CD4-positive, CD25-positive, alpha-beta regulatory T cell (primary cell): ENCODE data around the gene CARD10. TPM values are rescaled to one million over a fixed set of nuclear protein-coding genes. Genes with fewer than 3 reads are reported as not detected.
A peak's percentile ranks its signal among the peaks of the same experiment; 100 is the strongest.
"Not testable (repeated sequence)": the region's sequence is repeated elsewhere in the genome, so short reads cannot be mapped to it uniquely, and the experiment has no call there.

Experiments used
- ATAC-seq, 2 donors: fragments of 150-1000 bp; cut with Tn5 transposase; one replicate each; pipeline ENCODE4 v1.10.0; 2021; ENCODE audit warnings: low read depth in 2 of 2, moderate number of reproducible peaks in 2 of 2, moderate library complexity in 1 of 2
- DNase-seq, 3 donors: peaks; one replicate each; pipeline versions ENCODE4 v3.0.0 to v3.0.0-alpha.2; 2012 to 2022; ENCODE audit warnings: mixed read lengths in 1 of 3
- H3K27ac ChIP-seq: one replicate; pipeline ENCODE4 v1.7.0; 2013; ENCODE audit warnings: mild to moderate bottlenecking, low read length; ENCODE audit not compliant: insufficient read depth, poor library complexity, severe bottlenecking
- H3K27me3 ChIP-seq: one replicate; pipeline ENCODE4 v1.7.0; 2013; ENCODE audit warnings: low read length; ENCODE audit not compliant: control insufficient read depth, insufficient read depth
- H3K36me3 ChIP-seq: one replicate; pipeline ENCODE4 v1.7.0; 2013; ENCODE audit warnings: mild to moderate bottlenecking, low read length, moderate library complexity; ENCODE audit not compliant: control insufficient read depth, insufficient read depth
- H3K4me1 ChIP-seq: 2 replicates; pipeline ENCODE4 v1.7.0; 2013; ENCODE audit warnings: mild to moderate bottlenecking, low read length; ENCODE audit not compliant: insufficient read depth, control insufficient read depth, poor library complexity, severe bottlenecking
- H3K4me3 ChIP-seq: one replicate; pipeline ENCODE4 v1.7.0; 2013; ENCODE audit warnings: low read depth, mild to moderate bottlenecking, low read length, moderate library complexity
- H3K9me3 ChIP-seq, 2 experiments: 1 replicate in 1 of 2; 2 replicates in 1 of 2; pipeline ENCODE4 v1.7.0; 2013; ENCODE audit warnings: low read length in 2 of 2, mild to moderate bottlenecking in 1 of 2, moderate library complexity in 1 of 2; ENCODE audit not compliant: control insufficient read depth in 2 of 2
- H3K27ac Mint-ChIP-seq, 3 donors: one replicate each; pipeline ENCODE4 v1.8.0; 2020 to 2022; ENCODE audit warnings: mild to moderate bottlenecking in 3 of 3, mixed read lengths in 3 of 3, moderate library complexity in 2 of 3
- H3K27me3 Mint-ChIP-seq: one replicate; pipeline ENCODE4 v1.8.0; 2022; ENCODE audit warnings: mild to moderate bottlenecking, mixed read lengths
- H3K36me3 Mint-ChIP-seq: one replicate; pipeline ENCODE4 v1.8.0; 2020; ENCODE audit warnings: mixed read lengths
- H3K4me1 Mint-ChIP-seq, 4 donors: one replicate each; pipeline ENCODE4 v1.8.0; 2020 to 2022; ENCODE audit warnings: mixed read lengths in 4 of 4, mild to moderate bottlenecking in 1 of 4
- H3K4me3 Mint-ChIP-seq, 4 donors: one replicate each; pipeline ENCODE4 v1.8.0; 2020 to 2022; ENCODE audit warnings: mild to moderate bottlenecking in 4 of 4, mixed read lengths in 4 of 4, moderate library complexity in 3 of 4
- H3K9me3 Mint-ChIP-seq, 7 donors: one replicate each; pipeline ENCODE4 v1.8.0; 2020 to 2022; ENCODE audit warnings: mixed read lengths in 7 of 7, mild to moderate bottlenecking in 3 of 7, moderate library complexity in 2 of 7
- polyA plus RNA-seq, 4 donors: library from polyadenylated mRNA; unstranded; fragments of 300-500 nt; fragmentation: Illumina TruSeq; gene quantifications; one replicate each; pipeline ENCODE4 v1.2.3, GENCODE V29; 2021
- total RNA-seq: library from RNA; stranded (reverse); gene quantifications from one replicate; pipeline ENCODE4 v1.2.3, GENCODE V29; 2022

CARD10 gene
- total and polyA plus RNA-seq, 5 donors from 2014 or later: not detected

DNA sequence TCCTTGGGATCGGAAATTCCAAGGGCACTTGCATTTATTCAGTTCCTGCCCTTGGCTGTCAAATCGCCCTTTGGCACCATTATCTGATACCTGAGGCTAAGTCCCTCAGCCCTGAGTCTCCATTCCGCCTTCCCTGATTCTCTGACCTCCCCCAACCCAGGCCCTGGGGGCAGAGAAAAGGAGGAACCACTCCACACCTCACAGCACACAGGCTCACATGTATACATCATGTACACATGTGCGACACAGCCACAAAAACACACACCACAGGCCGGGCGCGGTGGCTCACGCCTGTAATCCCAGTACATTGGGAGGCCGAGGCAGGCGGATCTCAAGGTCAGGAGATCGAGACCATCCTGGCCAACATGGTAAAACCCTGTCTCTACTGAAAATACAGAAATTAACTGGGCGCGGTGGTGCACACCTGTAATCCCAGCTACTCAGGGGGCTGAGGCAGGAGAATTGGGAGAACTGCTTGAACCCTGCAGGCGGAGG, 51.0 kb downstream of the CARD10 start:
- not testable (repeated sequence) for H3K4me3 Mint-ChIP-seq, H3K4me1 ChIP-seq, H3K27ac ChIP-seq, H3K27me3 ChIP-seq, ATAC-seq, H3K27me3 Mint-ChIP-seq, H3K9me3 ChIP-seq, H3K27ac Mint-ChIP-seq, DNase-seq, H3K9me3 Mint-ChIP-seq, H3K4me3 ChIP-seq
- peaks cover 5 to 20% (median 18%) of the 10 kb centered on the region in 4 donors for H3K4me1 Mint-ChIP-seq
- peaks cover 58% of the 10 kb centered on the region for H3K36me3 ChIP-seq
- H3K36me3 Mint-ChIP-seq: peaks cover 39% of the 10 kb centered on the region

DNA sequence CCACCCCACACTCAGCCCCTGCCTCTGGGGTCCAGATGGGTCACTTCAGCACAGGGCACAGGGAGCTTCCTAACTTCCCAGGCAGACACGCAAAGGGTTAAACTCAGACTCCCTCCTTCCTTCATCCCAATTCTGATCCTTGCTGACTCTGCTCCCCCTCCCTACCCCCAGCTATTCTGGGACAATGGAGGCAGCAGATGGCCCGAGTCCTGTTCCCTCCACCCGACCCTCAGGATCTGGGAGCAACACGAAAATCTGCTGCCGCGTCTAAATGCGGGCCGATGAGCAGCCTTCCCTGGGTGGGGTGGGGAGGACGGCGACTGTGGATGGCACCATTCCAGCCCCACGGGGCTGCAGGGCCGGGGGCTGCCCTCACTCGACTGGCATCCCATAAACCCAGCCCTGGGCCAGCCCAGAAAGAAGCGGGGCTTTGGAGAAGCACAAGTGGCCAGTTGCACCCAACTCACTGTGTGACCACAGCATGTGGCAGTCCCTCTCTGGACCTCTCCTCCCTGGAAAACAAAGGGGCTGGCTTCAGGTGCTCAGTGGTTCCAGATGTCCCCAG, 51.7 kb downstream of the CARD10 start:
- Mint-ChIP-seq H3K36me3 (peaks cover 45% of the 10 kb centered on the region), H3K4me1 (peaks cover 5 to 17% (median 14%) of the 10 kb centered on the region in 4 donors), H3K27me3 (no peaks in the 10 kb centered on the region), H3K9me3 (no peaks in the 10 kb centered on the region), H3K27ac (peak overlapping the region in 1 of 3 donors; percentile 86), H3K4me3 (peak overlapping the region in 1 of 4 donors; percentile 78)
- H3K27ac ChIP-seq: no peak overlapping the region
- peaks cover 51% of the 10 kb centered on the region for H3K36me3 ChIP-seq
- DNase-seq: no peak
- H3K4me1 ChIP-seq: no peaks in the 10 kb centered on the region
- no peaks in the 10 kb centered on the region for H3K9me3 ChIP-seq
- H3K27me3 ChIP-seq: no peaks in the 10 kb centered on the region
- H3K4me3 ChIP-seq: no peak overlapping the region
- ATAC-seq: no peak

DNA sequence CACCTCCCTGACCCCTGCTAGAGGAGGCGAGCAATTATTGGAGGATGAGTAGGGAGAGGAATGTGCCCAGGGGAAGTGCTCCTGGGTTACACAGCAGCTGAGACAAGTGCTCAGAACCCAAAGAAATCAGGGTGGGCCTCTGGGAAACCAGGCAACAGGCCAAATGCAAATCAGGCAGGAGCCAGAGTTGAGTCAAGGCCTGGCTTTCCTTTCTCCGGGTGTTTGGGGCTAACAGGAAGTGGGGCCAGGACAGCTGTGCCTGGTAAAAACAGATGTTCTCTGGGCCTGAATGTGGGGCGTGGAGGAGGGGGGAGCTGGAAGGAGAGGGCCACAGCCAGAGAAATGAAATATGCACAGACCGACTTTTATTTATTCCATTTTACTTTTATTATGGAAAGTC, 55.0 kb downstream of the CARD10 start:
- ATAC-seq (no peak), DNase-seq (no peak)
- H3K9me3 ChIP-seq: no peaks in the 10 kb centered on the region
- Mint-ChIP-seq H3K9me3 (no peaks in the 10 kb centered on the region), H3K36me3 (peaks cover 47% of the 10 kb centered on the region), H3K4me3 (no peak overlapping the region), H3K27ac (peak overlapping the region in 1 of 3 donors; percentile 26), H3K4me1 (peaks cover 5 to 13% (median 9%) of the 10 kb centered on the region in 4 donors), H3K27me3 (no peaks in the 10 kb centered on the region)
- no peak overlapping the region for H3K27ac ChIP-seq
- no peaks in the 10 kb centered on the region for H3K4me1 ChIP-seq
- no peak overlapping the region for H3K4me3 ChIP-seq
- peaks cover 27% of the 10 kb centered on the region for H3K36me3 ChIP-seq
- no peaks in the 10 kb centered on the region for H3K27me3 ChIP-seq

DNA sequence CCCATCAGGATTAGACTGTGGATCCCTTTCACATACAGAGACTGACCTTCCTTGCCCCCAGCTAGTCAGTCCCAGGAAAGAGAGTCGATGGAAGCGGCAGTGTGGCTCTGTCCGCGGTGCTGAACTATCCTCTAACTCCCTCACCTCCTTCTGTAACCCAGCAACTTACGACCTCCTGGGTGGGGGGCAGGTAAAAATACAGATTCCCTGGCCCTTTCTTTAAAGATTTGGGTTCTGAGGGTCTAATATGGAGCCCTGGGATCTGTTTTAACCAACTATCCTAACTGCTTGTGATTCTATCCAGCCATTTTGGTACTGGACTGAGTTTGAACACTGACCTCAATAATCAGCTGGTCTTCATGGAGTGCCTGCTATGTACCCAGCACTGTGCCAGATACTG, 56.2 kb downstream of the CARD10 start:
- no peaks in the 10 kb centered on the region for H3K27me3 Mint-ChIP-seq
- peaks cover 26% of the 10 kb centered on the region for H3K36me3 ChIP-seq
- DNase-seq: peak in 1 of 3 donors; percentile 13
- H3K27ac Mint-ChIP-seq: peak overlapping the region in 2 of 3 donors; percentile 36 to 58
- no peak overlapping the region for H3K27ac ChIP-seq
- no peaks in the 10 kb centered on the region for H3K9me3 Mint-ChIP-seq
- no peaks in the 10 kb centered on the region for H3K9me3 ChIP-seq
- no peak overlapping the region for H3K4me3 Mint-ChIP-seq
- ATAC-seq: no peak
- H3K4me3 ChIP-seq: no peak overlapping the region
- H3K27me3 ChIP-seq: no peaks in the 10 kb centered on the region
- H3K36me3 Mint-ChIP-seq: peaks cover 38% of the 10 kb centered on the region
- peaks cover 5 to 10% (median 6%) of the 10 kb centered on the region in 4 donors for H3K4me1 Mint-ChIP-seq
- H3K4me1 ChIP-seq: no peaks in the 10 kb centered on the region

DNA sequence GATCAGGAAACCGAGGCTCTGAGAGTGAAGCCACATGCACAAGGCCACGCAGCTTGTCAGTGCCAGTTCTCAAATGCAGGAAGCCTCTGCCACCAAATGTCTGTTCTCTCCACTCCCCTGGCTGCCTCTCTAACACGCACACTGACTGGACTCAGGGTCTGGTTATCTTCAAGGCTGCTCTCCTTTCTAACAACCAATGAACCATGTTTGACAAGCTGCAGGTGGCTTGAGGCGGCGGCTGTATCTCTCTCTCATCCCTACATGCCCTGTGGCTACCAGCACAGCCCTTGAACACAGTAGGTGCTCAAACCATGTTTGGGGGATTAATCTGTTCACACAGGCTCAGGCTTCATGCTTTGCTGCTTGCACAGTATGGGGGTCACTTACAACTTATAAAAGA, 56.8 kb downstream of the CARD10 start:
- no peaks in the 10 kb centered on the region for H3K9me3 ChIP-seq
- no peaks in the 10 kb centered on the region for H3K27me3 ChIP-seq
- DNase-seq (no peak), ATAC-seq (no peak)
- Mint-ChIP-seq H3K4me1 (peaks cover 5 to 12% (median 8%) of the 10 kb centered on the region in 4 donors), H3K9me3 (no peaks in the 10 kb centered on the region), H3K27ac (peak overlapping the region in 2 of 3 donors; percentile 58 to 67), H3K36me3 (peaks cover 42% of the 10 kb centered on the region), H3K4me3 (no peak overlapping the region), H3K27me3 (no peaks in the 10 kb centered on the region)
- no peak overlapping the region for H3K4me3 ChIP-seq
- no peaks in the 10 kb centered on the region for H3K4me1 ChIP-seq
- H3K36me3 ChIP-seq: peaks cover 25% of the 10 kb centered on the region
- H3K27ac ChIP-seq: no peak overlapping the region

DNA sequence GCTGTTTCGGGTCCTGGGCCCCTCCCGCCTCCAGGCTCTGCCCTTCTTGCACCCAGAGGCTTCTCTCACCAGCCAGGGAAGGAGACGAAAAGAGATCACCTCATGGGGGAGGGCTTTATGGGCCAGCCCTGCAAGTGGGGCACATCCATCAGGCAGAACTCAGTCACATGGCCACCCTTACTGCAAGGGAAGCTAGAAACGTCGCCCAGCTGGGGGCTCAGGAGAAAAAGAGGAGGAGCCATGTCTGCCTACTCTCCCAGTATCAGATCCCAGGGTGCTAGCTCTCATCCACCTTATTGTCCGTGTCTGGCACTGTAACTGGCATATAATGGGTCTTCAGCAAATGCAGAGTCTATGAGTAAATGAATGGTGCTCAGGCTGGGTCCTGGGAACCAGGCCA, 57.3 kb downstream of the CARD10 start:
- no peak for ATAC-seq
- no peak overlapping the region for H3K27ac ChIP-seq
- no peaks in the 10 kb centered on the region for H3K9me3 ChIP-seq
- peaks cover 5 to 13% (median 11%) of the 10 kb centered on the region in 4 donors for H3K4me1 Mint-ChIP-seq
- peak overlapping the region in 1 of 3 donors; percentile 58 for H3K27ac Mint-ChIP-seq
- no peaks in the 10 kb centered on the region for H3K27me3 Mint-ChIP-seq
- DNase-seq: no peak
- H3K36me3 Mint-ChIP-seq: peaks cover 45% of the 10 kb centered on the region
- H3K36me3 ChIP-seq: peaks cover 20% of the 10 kb centered on the region
- H3K27me3 ChIP-seq: no peaks in the 10 kb centered on the region
- H3K4me1 ChIP-seq: no peaks in the 10 kb centered on the region
- H3K4me3 ChIP-seq: no peak overlapping the region
- H3K4me3 Mint-ChIP-seq: no peak overlapping the region
- H3K9me3 Mint-ChIP-seq: no peaks in the 10 kb centered on the region

DNA sequence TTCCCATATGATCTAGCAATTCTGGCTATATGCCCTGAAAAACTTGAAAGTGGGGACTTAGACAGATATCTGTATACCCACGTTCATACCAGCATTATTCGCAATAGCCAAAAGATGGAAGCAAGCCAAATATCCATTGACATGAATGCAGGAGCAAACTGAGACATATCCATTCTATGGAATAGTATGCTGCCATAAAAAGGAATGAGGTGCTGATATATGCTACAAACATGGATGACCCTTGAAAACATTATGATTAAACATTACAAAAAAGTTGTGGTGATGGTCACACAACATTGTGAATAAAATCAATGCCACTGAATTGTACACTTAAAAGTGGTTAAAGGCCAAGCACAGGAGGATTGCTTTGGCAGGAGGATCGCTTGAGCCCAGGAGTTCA, 58.5 kb downstream of the CARD10 start:
- Mint-ChIP-seq H3K36me3 (peaks cover 36% of the 10 kb centered on the region), H3K9me3 (no peaks in the 10 kb centered on the region), H3K27me3 (no peaks in the 10 kb centered on the region), H3K4me3 (no peak overlapping the region), H3K27ac (peak overlapping the region in 1 of 3 donors; percentile 17), H3K4me1 (peaks cover 5 to 13% (median 11%) of the 10 kb centered on the region in 4 donors)
- Histone ChIP-seq H3K27me3 (no peaks in the 10 kb centered on the region), H3K27ac (no peak overlapping the region), H3K4me1 (no peaks in the 10 kb centered on the region), H3K9me3 (no peaks in the 10 kb centered on the region), H3K4me3 (no peak overlapping the region), H3K36me3 (peaks cover 9% of the 10 kb centered on the region)
- ATAC-seq: no peak
- no peak for DNase-seq

DNA sequence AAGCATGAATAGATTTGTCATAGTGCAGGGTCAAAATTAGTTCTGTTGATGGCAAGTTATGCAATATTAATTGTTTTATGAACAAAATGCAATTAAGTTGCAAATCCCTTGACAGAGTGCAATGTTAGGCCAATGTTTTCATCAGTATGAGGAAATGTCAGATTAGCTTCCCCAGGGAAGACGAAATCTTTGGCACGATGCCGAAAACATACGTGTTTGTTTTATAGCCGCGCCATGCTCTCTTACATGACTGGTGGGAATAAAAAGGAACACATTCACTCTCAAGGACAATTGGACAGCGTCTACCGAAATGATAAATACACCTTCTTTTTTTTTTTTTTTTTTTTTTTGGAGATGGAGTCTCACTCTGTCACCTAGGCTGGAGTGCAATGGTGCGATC, 60.0 kb downstream of the CARD10 start:
- H3K9me3 Mint-ChIP-seq: no peaks in the 10 kb centered on the region
- H3K9me3 ChIP-seq: no peaks in the 10 kb centered on the region
- no peaks in the 10 kb centered on the region for H3K27me3 ChIP-seq
- peaks cover 37% of the 10 kb centered on the region for H3K36me3 Mint-ChIP-seq
- peaks cover 0 to 8% (median 5%) of the 10 kb centered on the region in 4 donors for H3K4me1 Mint-ChIP-seq
- no peak overlapping the region for H3K4me3 ChIP-seq
- H3K36me3 ChIP-seq: peaks cover 3% of the 10 kb centered on the region
- no peaks in the 10 kb centered on the region for H3K4me1 ChIP-seq
- DNase-seq (no peak), ATAC-seq (no peak)
- H3K4me3 Mint-ChIP-seq: no peak overlapping the region
- no peaks in the 10 kb centered on the region for H3K27me3 Mint-ChIP-seq
- H3K27ac Mint-ChIP-seq: no peak overlapping the region
- no peak overlapping the region for H3K27ac ChIP-seq
